ENCODE data around the gene PXDN. TPM values are rescaled to one million over a fixed set of nuclear protein-coding genes. Genes with fewer than 3 reads are reported as not detected.

Gene PXDN
- total and polyA plus RNA-seq, 11 donors: 5.9 to 83.7 (median 28.2) TPM

DNA sequence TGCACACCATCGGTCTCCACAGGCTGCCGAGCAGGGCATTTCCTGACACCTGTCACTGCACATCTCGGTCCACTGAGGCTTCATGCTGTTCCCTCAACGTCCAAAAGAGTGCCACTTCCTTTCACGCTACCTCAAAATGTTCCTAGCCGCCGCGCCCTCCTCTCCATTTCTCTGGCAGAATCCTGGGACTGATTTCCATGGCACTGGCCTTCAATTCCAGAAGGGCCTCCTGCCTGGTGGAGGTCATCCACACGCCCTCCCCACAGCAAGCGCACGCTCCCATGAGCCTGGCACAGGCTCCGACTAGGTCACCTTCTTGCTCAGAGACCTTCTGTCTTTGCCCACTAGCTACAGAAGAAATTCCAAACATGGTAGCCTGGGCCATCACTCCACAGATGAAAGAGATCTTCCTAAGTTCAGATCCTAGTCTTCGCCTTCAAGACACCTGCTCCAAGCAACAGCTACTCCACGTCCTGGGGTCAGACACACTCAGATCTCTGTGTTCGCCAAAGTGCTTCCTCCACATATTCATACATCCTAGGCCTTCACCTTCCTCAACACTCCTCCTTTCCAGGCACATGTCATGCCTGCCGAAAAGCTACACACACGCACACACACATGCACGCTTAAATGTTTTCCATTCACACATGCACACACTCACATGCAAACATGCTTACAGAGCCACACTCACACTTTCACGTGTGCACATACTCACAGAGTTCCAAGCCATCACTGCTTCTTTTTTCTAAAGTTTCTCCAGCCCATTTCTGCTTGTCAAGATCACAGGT lies 94.0 kb downstream of the PXDN start:
- intact Hi-C loops (cut with DNase I): loop anchor here in 7 of 10 donors (5.0 to 10.0 kb wide), 6 partner anchors 48 to 97 kb away; partner anchors contain the start of gene PXDN (in 5 of the 7)
- H3K4me3 ChIP-seq: no peak overlapping the region
- 88 to 91% (median 90%) methylated on average over 19 of the region's 19 CpGs for WGBS, 4 donors
- H3K27me3 ChIP-seq: no peaks in the 10 kb centered on the region
- peaks cover 0 to 63% (median 28%) of the 10 kb centered on the region in 12 donors for H3K4me1 ChIP-seq
- peaks cover 0 to 49% (median 24%) of the 10 kb centered on the region in 9 donors for H3K36me3 ChIP-seq
- no peaks in the 10 kb centered on the region for H3K9me3 ChIP-seq
- DNase-seq (no peak), ATAC-seq (no peak)
- TF ChIP-seq, protein P1, sequence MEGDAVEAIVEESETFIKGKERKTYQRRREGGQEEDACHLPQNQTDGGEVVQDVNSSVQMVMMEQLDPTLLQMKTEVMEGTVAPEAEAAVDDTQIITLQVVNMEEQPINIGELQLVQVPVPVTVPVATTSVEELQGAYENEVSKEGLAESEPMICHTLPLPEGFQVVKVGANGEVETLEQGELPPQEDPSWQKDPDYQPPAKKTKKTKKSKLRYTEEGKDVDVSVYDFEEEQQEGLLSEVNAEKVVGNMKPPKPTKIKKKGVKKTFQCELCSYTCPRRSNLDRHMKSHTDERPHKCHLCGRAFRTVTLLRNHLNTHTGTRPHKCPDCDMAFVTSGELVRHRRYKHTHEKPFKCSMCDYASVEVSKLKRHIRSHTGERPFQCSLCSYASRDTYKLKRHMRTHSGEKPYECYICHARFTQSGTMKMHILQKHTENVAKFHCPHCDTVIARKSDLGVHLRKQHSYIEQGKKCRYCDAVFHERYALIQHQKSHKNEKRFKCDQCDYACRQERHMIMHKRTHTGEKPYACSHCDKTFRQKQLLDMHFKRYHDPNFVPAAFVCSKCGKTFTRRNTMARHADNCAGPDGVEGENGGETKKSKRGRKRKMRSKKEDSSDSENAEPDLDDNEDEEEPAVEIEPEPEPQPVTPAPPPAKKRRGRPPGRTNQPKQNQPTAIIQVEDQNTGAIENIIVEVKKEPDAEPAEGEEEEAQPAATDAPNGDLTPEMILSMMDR (IDR thresholded peaks at IDR 0.05): no peak
- TF ChIP-seq POLR2A (IDR thresholded peaks at IDR 0.05): no peak
- peak overlapping the region in 5 of 12 donors; percentile 37 to 83 (median 61) for H3K27ac ChIP-seq

DNA sequence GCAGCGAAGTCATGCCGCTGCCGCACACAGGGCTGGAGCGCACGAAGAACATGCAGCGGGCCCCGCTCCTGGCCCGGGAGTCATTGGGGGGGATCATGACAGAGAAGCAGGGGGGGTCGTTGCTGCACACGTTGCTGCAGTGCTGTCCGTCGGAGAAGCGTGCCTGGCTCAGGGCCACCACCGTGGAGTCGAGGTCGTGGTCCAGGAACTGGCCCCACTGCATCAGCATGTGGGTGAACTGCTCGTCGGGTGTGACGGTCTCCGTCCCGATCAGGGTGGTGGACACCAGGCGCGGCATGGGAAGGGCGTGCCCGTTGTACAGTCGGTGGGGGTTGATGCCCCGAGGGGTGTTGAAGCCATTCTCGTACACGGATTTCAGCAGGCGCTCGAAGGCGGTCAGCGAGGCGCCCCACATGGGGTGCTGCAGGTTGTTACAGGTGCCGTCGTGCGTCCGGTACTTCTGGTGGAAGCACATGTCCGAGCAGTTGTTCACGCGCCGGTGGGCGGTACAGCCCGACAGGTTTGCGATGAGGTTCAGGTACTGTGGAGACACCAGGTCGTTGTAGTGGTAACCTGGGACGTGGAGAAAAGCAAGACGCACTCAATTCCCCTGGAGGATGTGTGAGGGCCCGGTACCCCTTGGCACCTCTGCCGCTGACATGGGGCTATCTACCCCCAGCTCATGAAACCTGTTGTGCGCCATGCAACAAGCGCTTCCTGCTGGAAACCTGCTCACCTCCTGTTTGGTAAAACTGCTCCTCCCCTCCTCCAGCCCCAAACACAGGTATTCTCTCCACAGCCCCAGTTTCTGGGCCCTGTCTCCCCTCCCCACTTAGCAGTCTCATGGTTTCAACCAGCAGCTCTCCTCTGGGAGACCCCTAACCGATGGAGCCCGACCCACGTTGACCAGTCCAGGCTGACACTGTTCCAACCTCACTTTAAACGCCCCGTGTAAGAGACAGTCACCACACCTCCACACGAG lies 94.9 kb downstream of the PXDN start:
- WGBS, 4 donors: 95 to 97% (median 97%) methylated on average over 50 to 58 of the region's 58 CpGs
- intact Hi-C loops (cut with DNase I): loop anchor here in 7 of 10 donors (5.0 to 10.0 kb wide), 6 partner anchors 47 to 98 kb away; partner anchors contain the start of gene PXDN (in 5 of the 7)
- TF ChIP-seq, protein P1 (IDR thresholded peaks at IDR 0.05): no peak
- no peak for TF ChIP-seq POLR2A (IDR thresholded peaks at IDR 0.05)
- H3K4me1 ChIP-seq: peaks cover 0 to 57% (median 27%) of the 10 kb centered on the region in 12 donors
- H3K36me3 ChIP-seq: peaks cover 0 to 58% (median 24%) of the 10 kb centered on the region in 9 donors
- H3K4me3 ChIP-seq: no peak overlapping the region
- ATAC-seq (no peak), DNase-seq (no peak)
- H3K27me3 ChIP-seq: no peaks in the 10 kb centered on the region
- no peak overlapping the region for H3K27ac ChIP-seq
- H3K9me3 ChIP-seq: no peaks in the 10 kb centered on the region

DNA sequence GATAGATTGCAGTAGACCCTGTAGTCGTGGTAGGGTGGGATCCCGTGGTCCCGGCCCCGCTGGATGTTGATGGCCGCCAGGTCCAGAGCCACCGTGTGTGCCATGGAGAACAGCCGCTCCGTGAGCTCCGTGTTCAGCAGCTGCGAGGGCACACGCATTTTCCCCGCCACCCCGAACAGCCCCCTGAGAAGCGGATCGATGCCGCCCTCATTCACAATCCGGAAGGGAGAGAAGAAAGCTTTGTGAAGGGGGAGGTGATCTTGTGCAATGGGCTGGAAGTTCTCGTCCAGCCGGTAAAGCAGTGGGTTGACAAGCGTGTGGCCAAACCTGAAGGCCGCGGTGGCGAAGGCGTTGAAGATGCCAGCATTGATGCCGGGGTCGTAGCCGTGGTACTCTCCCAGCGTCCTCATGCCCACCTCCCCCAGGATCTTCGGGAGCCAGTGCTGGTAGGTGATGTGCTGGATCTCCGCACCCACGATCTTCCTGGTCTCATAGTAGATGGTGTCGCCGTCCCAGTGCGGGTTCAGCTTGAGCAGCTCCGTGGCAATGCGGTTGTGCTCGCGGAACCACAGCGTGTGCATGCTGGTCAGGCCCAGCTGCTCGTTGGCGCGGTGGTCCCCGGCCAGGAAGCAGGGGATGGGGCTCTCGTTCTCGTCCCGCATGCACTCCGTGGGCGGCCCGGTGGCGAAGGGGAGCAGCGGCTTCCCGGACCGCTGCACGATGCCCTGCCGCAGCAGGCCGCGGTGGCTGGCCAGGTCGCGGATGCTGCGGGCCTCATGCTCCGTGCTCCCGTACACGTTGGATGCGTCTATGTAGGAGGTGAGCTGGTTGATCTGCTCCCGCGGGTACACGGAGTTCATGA lies 95.8 kb downstream of the PXDN start:
- H3K27me3 ChIP-seq: no peaks in the 10 kb centered on the region
- ATAC-seq (no peak), DNase-seq (peak in 1 of 5 donors; percentile 17)
- no peak overlapping the region for H3K27ac ChIP-seq
- H3K9me3 ChIP-seq: no peaks in the 10 kb centered on the region
- intact Hi-C loops (cut with DNase I): loop anchor here in 1 of 10 donors (5.0 kb wide), 1 partner anchor 56 kb away; no protein-coding TSS in a partner anchor
- H3K4me1 ChIP-seq: peaks cover 0 to 52% (median 24%) of the 10 kb centered on the region in 12 donors
- peaks cover 0 to 67% (median 28%) of the 10 kb centered on the region in 9 donors for H3K36me3 ChIP-seq
- WGBS, 4 donors: 94 to 98% (median 97%) methylated on average over 56 to 67 of the region's 67 CpGs
- TF ChIP-seq POLR2A (IDR thresholded peaks at IDR 0.05): no peak
- TF ChIP-seq, protein P1 (IDR thresholded peaks at IDR 0.05): no peak
- H3K4me3 ChIP-seq: no peak overlapping the region

Measured in heart left ventricle (tissue), 16 donors.